NCI-H2196 treated with DMSO at 0.1 percent for 48 hours (cell line): ENCODE data around the gene KIAA1614.

Experiments
- DNase-seq: peaks from one replicate; lab custom pipeline; 2025; ENCODE audit not compliant: unreplicated experiment; lab: John Stamatoyannopoulos, UW

Gene KIAA1614

GRCh38 chr1:180912801-180913565 lies at the start of gene KIAA1614:
KIAA1614 (plus strand) TSS chr1:180912897; CDS start chr1:180913244, 347 bp downstream.
- DNase-seq, result no peak

GRCh38 chr1:180863158-180863775 lies 49.4 kb upstream of the KIAA1614 start:
- peak; percentile 48 for DNase-seq

- peak; percentile 72 for DNase-seq
Measured at GRCh38 chr1:180881806-180882509, 30.7 kb upstream of the KIAA1614 start.

- no peak for DNase-seq
Measured at GRCh38 chr1:180884588-180885300, 28.0 kb upstream of the KIAA1614 start.

GRCh38 chr1:180886338-180886737 lies 26.4 kb upstream of the KIAA1614 start:
- DNase-seq, result no peak

- DNase-seq, result no peak
Measured at GRCh38 chr1:180887841-180888240, 24.9 kb upstream of the KIAA1614 start.

- no peak for DNase-seq
Measured at GRCh38 chr1:180888870-180889269, 23.8 kb upstream of the KIAA1614 start.

GRCh38 chr1:180889325-180889724 lies 23.4 kb upstream of the KIAA1614 start:
- no peak for DNase-seq

GRCh38 chr1:180892272-180892671 lies 20.4 kb upstream of the KIAA1614 start:
- DNase-seq, result no peak

- no peak for DNase-seq
Measured at GRCh38 chr1:180892675-180893074, 20.0 kb upstream of the KIAA1614 start.

- DNase-seq, result no peak
Measured at GRCh38 chr1:180893614-180894013, 19.1 kb upstream of the KIAA1614 start.

GRCh38 chr1:180896161-180896560 lies 16.5 kb upstream of the KIAA1614 start:
- DNase-seq, result no peak

- no peak for DNase-seq
Measured at GRCh38 chr1:180898441-180899219, 14.1 kb upstream of the KIAA1614 start.

- DNase-seq, result no peak
Measured at GRCh38 chr1:180899262-180899661, 13.4 kb upstream of the KIAA1614 start.

- no peak for DNase-seq
Measured at GRCh38 chr1:180901076-180901990, 11.4 kb upstream of the KIAA1614 start.

- no peak for DNase-seq
Measured at GRCh38 chr1:180902541-180902940, 10.2 kb upstream of the KIAA1614 start.

- no peak for DNase-seq
Measured at GRCh38 chr1:180905927-180906326, 6.8 kb upstream of the KIAA1614 start.

GRCh38 chr1:180906511-180906910 lies 6.2 kb upstream of the KIAA1614 start:
- no peak for DNase-seq

- DNase-seq, result no peak
Measured at GRCh38 chr1:180907313-180908055, 5.2 kb upstream of the KIAA1614 start.
